Colon (tissue), 2 donors: ENCODE results near the gene SPINT2.

Source experiments
- FAIRE-seq: peaks from 2 replicates; lab custom pipeline; 2012; peaks lifted over from hg19 to GRCh38; lab: Jason Lieb, UNC
- donor health status: control.
- donor health status: control.

SPINT2 gene

GRCh38 chr19:38267761-38268483, 3.5 kb downstream of the SPINT2 start:
- FAIRE-seq = no peak

DNA sequence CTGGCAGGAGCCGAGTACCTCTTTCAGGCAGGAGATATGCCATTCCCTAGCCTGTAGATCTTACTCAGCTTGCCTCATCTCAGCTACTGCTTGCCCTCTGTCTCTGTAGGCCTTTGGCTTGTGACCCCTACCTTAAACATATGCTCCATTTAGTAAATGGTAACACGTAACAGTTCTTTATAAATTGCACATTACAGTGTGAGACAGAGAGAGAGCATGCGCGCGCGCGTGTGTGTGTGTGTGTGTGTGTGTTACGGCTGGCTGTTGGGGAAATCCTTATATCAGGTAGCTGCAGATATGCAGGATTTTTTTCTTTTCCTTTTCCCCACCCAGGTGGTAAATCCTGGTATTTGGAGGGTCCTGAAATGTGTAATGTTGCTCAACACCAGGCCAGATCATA, 4.2 kb downstream of the SPINT2 start:
- FAIRE-seq = no peak

GRCh38 chr19:38270587-38271167, 6.3 kb downstream of the SPINT2 start:
- FAIRE-seq = no peak

- no peak for FAIRE-seq
Measured at GRCh38 chr19:38273499-38273898, 9.1 kb downstream of the SPINT2 start.

- no peak for FAIRE-seq
Measured at GRCh38 chr19:38274739-38275138, 10.4 kb downstream of the SPINT2 start.

GRCh38 chr19:38276942-38277517, 12.7 kb downstream of the SPINT2 start:
- no peak for FAIRE-seq

DNA sequence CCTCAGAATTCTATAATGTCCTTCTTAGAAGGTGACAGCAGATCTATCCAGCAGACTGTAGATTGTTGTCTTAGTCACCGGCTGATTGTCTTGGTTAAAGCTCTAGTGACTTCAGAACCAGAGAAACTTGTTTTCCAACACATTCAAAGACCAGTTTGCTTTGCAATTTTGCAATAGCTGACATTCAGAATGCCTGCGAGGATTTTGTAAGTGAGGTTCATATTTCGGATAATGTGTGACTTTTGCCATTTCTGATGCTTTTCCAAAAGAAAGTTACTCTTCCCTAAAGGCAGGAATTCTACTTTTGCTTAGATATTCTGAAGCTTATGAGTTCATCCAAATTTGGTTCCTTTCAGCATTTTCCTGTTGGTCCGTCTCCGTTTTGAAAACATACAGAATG, 13.2 kb downstream of the SPINT2 start:
- no peak for FAIRE-seq

GRCh38 chr19:38277969-38278680, 13.8 kb downstream of the SPINT2 start:
- FAIRE-seq = no peak

DNA sequence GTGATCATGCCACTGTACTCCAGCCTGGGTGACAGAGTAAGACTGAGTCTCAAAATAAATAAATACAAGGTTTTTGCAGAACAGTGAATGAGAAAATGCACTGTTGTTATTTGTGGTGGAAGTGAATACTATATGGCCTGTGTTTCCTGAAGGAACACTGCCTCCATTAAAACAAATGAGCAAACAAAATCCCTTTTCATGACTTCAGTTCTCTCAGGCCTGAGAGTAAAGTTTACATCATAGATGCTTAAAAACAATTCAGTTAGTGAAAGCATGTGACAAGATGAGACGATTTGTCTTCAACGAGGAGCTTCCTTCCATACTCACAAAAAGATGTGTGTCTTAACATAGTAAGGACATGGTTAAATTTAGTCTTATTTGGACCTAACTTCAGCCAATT, 14.4 kb downstream of the SPINT2 start:
- no peak for FAIRE-seq

DNA sequence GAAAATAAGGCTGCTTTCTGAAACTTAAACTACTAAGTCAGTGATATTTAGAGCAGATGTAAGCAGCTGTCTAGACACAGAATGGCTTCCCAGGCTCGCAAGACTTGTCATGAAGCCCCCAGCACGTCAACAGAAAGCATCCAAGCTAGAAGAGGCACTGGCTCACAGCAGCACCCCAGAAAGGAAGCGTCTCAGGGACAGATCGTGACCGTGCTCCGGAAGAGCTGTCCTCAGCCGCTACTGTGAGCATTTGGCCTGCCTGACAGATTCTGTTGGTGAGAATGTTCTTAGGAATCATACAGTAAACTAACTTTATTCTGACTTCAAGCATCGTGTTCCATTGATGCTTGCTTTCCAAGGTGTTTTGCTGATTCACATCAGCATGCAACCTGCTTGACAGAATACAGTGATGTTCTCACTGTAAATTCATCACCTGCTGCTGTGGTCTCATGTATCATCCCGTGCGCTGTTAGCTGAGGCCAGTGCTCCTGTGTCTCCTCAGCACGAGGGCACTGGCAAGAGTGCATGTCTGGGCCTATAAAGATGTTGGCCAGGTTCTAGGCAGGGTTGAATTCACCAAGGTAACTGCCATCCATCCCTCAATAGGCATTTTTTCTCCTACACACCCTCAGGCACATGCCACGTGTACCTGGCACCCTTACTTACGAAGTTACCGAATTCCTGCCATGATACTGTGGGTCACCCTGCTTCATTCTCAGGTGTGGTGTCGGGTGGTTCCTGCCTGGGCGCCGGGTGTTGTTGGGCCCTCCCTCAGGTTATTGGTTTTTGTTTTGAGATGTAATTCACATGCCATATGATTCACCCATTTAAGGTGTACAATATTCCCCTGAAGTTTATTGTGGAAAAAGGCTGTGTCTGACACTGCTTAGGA, 15.9 kb downstream of the SPINT2 start:
- FAIRE-seq = no peak

GRCh38 chr19:38281811-38282566, 17.6 kb downstream of the SPINT2 start:
- no peak for FAIRE-seq

GRCh38 chr19:38283271-38283670, 18.9 kb downstream of the SPINT2 start:
- FAIRE-seq = no peak

DNA sequence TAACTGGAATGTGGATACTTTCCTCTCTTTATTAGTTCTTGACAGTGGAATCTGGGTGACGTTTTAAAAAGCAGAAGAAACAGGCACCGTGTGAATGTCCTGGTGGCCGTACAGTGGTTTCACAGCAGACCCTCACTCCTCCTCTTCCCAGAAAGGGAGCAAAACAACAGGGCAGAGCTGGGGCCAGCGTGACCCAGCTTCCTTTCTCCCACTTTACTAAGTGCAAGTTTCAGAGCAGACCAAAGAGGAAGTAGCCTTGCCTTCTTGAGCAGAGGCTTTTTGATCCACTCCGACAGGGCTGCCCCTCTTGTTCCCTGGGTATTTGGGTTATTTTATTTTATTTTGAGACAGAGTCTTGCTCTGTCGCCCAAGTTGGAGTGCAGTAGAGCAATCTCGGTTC, 20.0 kb downstream of the SPINT2 start:
- FAIRE-seq = no peak

DNA sequence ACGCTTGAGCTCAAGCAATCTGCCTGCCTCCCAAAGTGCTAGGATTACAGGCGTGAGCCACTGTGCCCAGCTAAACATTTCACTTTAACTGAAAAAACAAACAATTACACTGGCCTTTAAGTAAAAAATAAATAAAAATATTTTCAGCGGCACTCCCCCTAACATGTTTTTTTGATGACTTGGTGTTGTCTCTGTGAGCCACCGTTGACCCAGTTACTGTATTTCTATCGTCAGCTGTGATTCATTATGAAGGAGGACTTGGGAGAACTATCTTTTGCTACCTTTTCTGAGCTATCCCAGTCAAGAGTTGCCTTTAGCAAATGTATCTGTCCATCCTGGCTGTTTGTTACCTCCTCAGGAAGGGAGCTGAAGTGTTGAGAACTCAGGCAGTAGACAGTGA, 21.2 kb downstream of the SPINT2 start:
- no peak for FAIRE-seq

DNA sequence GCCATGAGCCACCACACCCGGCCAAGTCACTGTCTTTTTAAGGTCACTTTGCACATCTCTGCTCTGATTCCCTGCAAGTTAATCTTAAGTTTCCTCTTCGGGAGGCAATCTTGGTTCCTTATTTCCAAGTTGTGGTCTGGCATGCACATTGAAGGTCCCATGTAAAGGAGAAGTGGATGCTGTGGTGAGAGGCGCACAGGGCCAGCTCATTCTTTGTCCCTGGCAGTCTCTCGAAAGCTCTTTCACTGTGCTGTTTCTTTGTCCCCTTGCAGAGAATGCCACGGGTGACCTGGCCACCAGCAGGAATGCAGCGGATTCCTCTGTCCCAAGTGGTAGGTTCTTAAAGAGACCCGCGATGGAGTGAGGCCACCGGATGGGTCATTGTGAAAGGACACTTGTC, 23.2 kb downstream of the SPINT2 start:
- FAIRE-seq = no peak

DNA sequence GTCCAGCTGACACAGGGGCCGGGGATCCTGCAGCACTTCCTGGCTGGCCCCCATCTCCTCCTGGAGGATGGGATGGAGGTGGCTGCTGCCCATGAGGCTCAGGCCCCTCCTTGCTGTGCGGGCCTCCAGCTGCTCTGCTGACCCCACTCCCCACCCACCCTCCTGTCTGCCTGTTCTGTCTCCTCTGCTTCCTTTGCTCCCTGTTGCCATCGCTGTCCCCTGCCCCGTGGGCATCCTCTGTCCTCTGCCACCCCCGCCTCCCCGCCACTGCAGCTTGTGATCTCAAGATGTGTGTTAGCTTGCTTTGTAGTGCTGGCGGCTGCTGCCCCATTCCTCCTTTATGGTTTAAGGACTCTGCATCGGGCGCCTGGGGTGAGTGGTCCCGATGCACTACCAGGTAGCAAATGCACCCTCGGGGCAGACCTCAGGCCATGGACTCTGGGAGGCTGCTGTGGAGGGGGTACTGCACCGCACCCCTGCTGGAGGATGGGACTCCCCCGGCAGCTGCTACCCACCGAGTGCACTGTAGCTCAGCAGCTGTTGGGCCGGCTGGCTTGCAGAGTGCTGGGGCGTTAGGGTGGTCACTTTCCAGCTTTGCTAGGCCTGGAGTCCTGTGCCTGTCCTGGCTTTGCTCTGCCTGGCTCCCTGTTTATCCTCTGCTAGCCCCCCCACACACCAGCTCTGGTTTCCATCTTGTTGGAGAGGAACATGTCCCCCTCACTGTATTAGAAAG, 23.9 kb downstream of the SPINT2 start:
- FAIRE-seq = no peak

DNA sequence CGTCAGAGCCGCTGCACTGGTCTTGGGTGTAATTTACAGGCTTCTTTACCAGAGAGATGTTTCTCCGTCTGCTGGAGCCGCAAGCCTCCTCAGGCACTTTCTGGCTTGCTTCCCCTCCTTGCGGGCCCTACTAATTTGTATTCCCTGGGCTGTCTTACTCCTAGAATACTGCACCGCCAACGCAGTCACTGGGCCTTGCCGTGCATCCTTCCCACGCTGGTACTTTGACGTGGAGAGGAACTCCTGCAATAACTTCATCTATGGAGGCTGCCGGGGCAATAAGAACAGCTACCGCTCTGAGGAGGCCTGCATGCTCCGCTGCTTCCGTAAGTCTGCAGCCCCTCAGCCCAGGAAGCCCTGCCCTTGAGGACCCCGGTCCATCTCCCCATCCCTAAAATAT, 25.6 kb downstream of the SPINT2 start:
- FAIRE-seq = no peak

GRCh38 chr19:38290631-38291147, 26.3 kb downstream of the SPINT2 start:
- no peak for FAIRE-seq

- no peak for FAIRE-seq
Measured at GRCh38 chr19:38291855-38292254, 27.5 kb downstream of the SPINT2 start.

DNA sequence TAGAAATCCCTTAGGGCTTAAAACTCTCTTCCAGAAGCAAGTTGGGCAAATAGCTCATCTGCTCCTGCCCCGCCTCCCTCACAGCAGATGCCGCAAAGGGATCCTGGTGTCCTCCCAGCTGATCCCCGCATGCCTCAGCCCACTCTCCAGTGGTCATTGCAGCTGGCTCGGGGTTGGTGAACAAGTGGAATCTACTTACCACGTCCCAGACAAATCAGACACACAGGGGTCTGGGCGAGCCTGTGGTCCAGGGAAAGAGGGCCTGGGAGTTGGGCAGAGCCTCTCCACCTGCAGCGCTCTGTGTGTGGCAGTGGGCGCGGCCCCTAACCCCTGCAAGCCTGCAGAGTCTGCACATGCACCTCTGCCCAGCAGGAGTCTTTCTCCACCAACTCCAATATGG, 28.9 kb downstream of the SPINT2 start:
- FAIRE-seq = no peak
